Fibroblast of gingiva (primary cell): Measurements from ENCODE around the gene DCHS1.
"Not testable (repeated sequence)": the region's sequence is repeated elsewhere in the genome, so short reads cannot be mapped to it uniquely, and the experiment has no call there.

Source experiments
- DNase-seq: peaks from one replicate; pipeline ENCODE4 v3.0.0-alpha.2; 2011; ENCODE audit warnings: low read depth

DCHS1 gene, protein sequence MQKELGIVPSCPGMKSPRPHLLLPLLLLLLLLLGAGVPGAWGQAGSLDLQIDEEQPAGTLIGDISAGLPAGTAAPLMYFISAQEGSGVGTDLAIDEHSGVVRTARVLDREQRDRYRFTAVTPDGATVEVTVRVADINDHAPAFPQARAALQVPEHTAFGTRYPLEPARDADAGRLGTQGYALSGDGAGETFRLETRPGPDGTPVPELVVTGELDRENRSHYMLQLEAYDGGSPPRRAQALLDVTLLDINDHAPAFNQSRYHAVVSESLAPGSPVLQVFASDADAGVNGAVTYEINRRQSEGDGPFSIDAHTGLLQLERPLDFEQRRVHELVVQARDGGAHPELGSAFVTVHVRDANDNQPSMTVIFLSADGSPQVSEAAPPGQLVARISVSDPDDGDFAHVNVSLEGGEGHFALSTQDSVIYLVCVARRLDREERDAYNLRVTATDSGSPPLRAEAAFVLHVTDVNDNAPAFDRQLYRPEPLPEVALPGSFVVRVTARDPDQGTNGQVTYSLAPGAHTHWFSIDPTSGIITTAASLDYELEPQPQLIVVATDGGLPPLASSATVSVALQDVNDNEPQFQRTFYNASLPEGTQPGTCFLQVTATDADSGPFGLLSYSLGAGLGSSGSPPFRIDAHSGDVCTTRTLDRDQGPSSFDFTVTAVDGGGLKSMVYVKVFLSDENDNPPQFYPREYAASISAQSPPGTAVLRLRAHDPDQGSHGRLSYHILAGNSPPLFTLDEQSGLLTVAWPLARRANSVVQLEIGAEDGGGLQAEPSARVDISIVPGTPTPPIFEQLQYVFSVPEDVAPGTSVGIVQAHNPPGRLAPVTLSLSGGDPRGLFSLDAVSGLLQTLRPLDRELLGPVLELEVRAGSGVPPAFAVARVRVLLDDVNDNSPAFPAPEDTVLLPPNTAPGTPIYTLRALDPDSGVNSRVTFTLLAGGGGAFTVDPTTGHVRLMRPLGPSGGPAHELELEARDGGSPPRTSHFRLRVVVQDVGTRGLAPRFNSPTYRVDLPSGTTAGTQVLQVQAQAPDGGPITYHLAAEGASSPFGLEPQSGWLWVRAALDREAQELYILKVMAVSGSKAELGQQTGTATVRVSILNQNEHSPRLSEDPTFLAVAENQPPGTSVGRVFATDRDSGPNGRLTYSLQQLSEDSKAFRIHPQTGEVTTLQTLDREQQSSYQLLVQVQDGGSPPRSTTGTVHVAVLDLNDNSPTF (N-terminal part only)

DNA sequence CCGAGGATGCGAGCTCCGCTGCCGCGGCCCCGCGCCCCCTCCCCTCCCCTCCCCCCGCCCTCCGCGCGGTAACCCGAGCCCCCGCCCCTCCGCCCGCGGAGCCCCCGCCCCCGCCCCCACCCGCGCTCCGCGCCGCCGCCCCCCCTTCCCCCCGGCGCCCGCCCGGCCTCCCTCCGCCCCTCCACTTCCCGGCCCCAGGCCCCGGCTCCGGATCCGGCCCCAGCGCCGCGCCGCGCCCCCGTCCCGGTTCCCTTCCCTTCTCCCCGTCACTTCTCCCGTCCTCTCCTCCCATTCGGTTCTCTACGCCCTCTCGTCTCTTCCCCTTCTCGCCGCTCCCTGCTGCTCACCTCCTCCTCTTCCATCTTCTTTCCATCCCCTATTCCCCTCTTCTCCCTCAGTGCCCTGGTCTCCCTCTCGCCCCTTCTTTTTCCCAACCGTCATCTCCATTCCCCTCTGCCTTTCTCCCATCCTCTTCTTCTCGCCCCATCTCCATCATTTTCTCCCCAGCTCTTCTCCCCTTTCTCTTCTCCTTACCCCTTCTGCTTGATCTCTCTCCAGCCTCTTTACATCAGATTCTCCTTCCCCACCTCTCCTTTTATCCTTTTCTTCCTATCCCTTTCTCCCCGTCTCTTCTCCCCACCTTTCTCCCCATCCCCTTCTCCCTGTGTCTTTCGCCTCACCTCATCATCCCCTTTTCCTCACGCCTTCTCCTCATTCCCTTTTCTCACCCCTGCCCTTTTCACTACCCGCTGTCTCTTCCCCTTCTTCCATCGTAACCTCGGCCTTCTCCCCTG is at the start of gene DCHS1:
DCHS1 (minus strand) TSS at position 20 of the 794 bp plus-strand sequence. CDS start 14,196 bp downstream, outside the sequence.
- DNase-seq, result no peak

GRCh38 chr11:6703247-6704063 is 47.8 kb upstream of the DCHS1 start:
- peak; percentile 79 for DNase-seq

DNA sequence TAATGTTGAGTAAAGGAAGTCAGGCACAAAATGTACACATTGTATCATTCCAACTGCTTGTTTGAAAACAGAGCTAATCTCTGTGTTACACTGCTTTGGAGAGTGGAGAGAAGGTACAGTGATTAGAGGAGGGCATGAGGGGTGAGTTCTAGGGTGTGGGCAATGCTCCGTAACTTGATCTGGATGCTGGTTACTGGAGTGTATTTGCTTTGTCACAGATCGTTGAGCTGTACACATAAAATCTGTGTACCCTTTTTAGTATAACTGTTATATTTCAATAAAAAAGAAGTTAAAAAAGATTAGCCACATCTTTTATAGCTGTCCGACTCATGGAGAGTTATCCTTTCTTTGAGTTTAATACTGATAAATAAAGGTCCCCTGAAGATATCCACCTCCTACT is 46.3 kb upstream of the DCHS1 start:
- not testable (repeated sequence) for DNase-seq

DNA sequence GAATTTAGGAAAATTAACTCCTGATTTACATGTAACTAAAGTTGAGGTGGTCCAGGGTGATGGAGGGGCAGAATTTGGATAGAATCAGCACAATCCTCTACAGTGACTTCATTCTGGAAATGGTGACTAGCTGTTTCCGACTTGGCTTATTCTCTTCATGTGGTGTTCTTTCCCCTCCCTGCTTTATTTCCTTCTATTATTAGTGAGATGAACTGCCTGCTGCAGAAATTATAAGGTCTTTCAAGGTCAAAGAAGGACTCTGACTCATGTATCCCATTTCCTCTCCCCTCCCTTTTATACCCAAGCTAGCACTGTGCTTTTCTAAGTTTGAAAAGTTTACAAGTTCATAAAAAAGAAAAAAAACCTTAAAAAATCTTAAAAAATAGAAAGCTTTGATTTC is 39.8 kb upstream of the DCHS1 start:
- DNase-seq, result peak; percentile 33

GRCh38 chr11:6694229-6694535 is 38.6 kb upstream of the DCHS1 start:
- no peak for DNase-seq

DNA sequence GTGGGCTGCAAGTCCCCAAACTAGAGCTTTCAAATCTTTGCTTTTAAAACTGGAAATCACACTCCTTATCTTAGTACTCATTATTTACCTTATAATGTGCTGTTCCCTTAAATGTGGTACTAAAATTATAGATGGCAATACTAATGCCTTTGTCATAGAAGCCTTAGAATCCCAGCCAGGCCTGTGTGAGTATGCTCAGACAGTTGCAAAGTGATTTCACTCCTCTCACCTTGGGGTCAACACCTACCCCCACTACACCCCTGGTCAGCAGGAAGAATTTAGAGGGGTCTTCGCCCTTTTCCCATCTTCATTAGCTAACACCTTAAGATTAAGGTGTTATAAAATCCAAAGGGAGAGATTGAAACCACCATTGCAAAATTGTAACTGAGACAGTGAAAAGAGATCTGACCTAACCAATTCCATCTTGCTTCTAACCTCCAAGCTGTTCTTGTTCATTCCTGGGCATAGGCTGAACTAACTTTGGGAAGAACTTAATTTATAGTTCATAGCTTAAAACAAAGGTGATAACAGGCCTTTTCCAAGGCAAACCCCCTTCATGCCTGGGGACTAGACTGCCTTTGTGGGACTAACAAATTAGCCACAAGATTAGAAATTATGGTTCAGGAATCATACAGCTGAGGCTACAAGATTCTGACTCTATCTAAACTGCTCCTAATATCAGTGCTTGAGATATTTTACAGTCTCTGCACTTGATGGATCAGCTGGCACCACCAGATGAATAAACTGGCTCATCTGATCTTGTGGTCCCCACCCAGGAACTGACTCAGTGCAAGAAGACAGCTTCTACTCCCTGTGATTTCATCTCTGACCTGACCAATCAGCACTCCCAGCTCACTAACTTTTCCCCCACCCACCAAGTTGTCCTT is 38.0 kb upstream of the DCHS1 start:
- peak; percentile 64 for DNase-seq

GRCh38 chr11:6692128-6692527 is 36.5 kb upstream of the DCHS1 start:
- DNase-seq, result no peak

DNA sequence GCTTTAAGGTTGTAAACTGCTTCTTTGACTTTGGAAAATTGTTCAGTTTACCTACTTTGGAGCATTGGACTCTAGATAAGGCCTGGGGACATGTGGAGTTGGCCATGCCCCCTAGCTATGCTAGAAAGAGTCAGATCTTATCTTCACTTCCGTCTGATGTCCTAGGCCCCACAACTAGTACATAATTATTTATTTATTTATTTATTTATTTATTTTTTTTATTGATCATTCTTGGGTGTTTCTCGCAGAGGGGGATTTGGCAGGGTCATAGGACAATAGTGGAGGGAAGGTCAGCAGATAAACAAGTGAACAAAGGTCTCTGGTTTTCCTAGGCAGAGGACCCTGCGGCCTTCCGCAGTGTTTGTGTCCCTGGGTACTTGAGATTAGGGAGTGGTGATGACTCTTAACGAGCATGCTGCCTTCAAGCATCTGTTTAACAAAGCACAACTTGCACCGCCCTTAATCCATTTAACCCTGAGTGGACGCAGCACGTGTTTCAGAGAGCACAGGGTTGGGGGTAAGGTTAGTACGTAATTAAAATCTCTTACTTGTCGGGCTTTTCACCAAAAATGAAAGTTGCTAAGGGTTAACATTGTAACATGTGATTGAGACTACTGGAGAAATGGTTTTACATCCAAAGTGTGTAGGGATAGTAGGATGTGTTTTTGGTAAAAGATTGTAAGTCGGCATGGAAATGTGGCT is 35.0 kb upstream of the DCHS1 start:
- not testable (repeated sequence) for DNase-seq

- DNase-seq, result no peak
Measured at GRCh38 chr11:6687876-6688275, 32.3 kb upstream of the DCHS1 start.

DNA sequence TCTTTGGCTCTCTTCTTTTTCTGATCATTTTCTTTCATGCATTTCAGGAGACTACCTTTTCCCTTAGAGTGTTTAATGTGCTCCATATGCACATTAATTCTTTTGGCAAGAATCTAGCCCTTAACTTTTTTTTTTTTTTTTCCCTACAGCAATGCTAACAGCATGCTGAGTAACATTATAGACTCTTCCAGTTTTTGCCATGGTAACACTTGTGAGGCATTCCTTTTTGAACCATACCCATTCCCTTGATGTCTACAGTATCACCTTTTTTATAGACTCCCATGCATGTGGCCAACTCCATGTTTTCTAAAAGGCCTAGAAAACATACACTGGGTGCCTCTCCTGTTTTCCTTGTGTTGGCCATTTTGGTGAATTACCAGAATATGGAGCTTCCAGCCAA is 30.4 kb upstream of the DCHS1 start:
- no peak for DNase-seq

DNA sequence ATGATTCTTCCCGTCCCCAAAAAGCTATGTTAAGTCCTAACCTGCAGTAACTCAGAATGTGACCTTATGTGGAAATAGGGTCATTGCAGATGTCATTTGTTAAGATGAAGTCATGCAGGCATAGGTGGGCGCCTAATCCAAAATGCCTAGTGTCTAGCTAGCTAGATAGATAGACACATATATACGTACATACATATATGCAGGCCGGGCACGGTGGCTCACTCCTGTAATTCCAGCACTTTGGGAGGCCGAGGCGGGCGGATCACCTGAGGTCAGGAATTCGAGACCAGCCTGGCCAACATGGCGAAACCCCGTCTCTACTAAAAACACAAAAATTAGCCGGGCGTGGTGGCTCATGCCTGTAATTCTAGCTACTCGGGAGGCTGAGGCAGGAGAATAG is 28.5 kb upstream of the DCHS1 start:
- DNase-seq, result not testable (repeated sequence)

GRCh38 chr11:6682936-6683861 is 27.6 kb upstream of the DCHS1 start, which contains the start of gene MRPL17:
MRPL17 (minus strand) TSS chr11:6683340; CDS start chr11:6683296, 44 bp downstream.
- peak; percentile 98 for DNase-seq

DNA sequence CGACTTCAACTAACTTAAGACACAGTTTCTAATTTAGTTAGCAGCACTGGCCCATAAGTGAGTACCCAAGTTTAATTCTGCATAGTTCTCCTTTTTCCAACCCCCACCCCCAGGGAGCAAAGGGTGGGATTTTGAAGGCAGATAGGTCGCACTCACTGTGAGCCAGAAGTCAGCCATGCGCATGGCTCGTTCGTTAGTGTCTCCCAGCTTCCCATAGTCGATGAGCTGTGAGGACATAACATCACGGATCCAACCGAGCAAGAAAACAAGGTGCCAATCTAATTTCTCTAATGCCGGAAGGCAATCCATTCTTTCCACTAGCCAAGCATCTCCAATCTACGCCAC is 27.0 kb upstream of the DCHS1 start:
- DNase-seq, result no peak

- DNase-seq, result no peak
Measured at GRCh38 chr11:6681949-6682348, 26.3 kb upstream of the DCHS1 start.

DNA sequence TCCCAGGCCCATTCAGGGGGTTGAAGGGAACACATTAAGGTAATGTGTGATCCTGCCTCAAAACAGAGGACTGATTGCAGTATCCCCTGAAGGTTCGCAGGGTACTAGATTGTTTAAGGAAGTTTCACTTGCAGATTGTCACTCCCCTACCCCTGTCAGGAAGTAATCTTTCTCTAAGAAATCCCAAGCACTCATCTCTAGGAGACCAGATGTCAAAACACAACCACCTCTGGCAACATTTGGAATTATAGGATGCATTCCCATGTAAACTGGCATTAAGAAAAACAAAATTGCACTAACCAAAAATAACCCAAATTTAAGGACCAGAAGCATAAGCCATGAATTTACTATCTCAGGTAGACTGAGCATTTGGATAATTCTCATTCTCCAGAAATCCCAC is 25.9 kb upstream of the DCHS1 start:
- no peak for DNase-seq

DNA sequence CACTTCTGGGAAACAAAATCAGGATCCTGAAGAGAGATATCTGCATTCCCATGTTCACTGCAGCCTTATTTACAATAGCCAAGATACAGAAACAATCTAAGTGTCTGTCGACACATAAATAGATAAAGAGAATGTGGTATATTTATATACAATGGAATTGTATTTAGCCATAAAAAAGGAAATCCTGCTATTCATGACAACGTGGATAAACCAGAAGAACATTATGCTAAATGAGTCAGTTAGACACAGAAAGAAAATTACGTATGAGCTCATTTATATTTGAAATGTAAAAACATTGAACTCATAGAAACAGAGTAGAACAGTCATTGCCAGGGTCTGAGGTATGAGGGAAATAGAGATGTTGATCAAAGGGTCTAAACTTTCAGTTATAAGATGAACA is 21.4 kb upstream of the DCHS1 start:
- DNase-seq, result no peak

DNA sequence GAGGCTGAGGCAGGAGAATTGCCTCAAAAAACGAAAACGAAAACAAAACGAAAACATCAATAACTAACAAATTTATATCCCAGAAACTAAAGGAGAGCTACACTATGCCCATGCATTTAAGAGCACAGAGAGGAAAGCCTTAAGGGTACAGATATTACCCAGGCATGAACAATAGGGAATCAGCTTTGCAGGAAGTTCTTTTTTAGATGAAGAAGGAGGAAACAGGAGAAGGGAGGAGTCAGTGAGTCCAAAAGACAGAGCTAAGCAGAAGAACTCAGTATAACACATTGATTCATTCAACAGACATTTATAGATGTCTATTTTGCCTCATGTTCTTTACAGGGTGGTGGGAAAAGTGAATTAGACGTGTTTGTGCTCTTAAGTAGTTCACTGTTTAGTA is 19.3 kb upstream of the DCHS1 start:
- DNase-seq, result no peak

- DNase-seq, result no peak
Measured at GRCh38 chr11:6674219-6674597, 18.6 kb upstream of the DCHS1 start.
